HG03378 (cell line): ENCODE results near the gene MYCN.

Source experiments
- ATAC-seq: cut with Tn5 transposase; IDR thresholded peaks from one replicate; pipeline ENCODE4 v1.9.1; 2021; ENCODE audit warnings: mild to moderate bottlenecking, moderate library complexity; ENCODE audit not compliant: unreplicated experiment

MYCN gene

GRCh38 chr2:15974565-15975260 is 34.4 kb downstream of the MYCN start:
- ATAC-seq, result no peak

- no peak for ATAC-seq
Measured at GRCh38 chr2:15975261-15975600, 34.9 kb downstream of the MYCN start.

GRCh38 chr2:15975676-15976075 is 35.3 kb downstream of the MYCN start:
- no peak for ATAC-seq

- no peak for ATAC-seq
Measured at GRCh38 chr2:15976354-15976753, 36.0 kb downstream of the MYCN start.

GRCh38 chr2:15979051-15979758 is 38.9 kb downstream of the MYCN start:
- ATAC-seq, result no peak

GRCh38 chr2:15979759-15980604 is 39.6 kb downstream of the MYCN start:
- no peak for ATAC-seq

- ATAC-seq, result no peak
Measured at GRCh38 chr2:15980605-15981098, 40.3 kb downstream of the MYCN start.

- no peak for ATAC-seq
Measured at GRCh38 chr2:15981646-15982045, 41.3 kb downstream of the MYCN start.

- no peak for ATAC-seq
Measured at GRCh38 chr2:15982285-15983044, 42.1 kb downstream of the MYCN start.

GRCh38 chr2:15983496-15983895 is 43.1 kb downstream of the MYCN start:
- ATAC-seq, result no peak

GRCh38 chr2:15984368-15985255 is 44.3 kb downstream of the MYCN start:
- ATAC-seq, result no peak

GRCh38 chr2:15985531-15985930 is 45.2 kb downstream of the MYCN start:
- ATAC-seq, result no peak

- no peak for ATAC-seq
Measured at GRCh38 chr2:15986068-15986560, 45.8 kb downstream of the MYCN start.

- no peak for ATAC-seq
Measured at GRCh38 chr2:15986644-15987043, 46.3 kb downstream of the MYCN start.

- ATAC-seq, result no peak
Measured at GRCh38 chr2:15988733-15989132, 48.4 kb downstream of the MYCN start.

GRCh38 chr2:15989559-15989958 is 49.2 kb downstream of the MYCN start:
- no peak for ATAC-seq

- no peak for ATAC-seq
Measured at GRCh38 chr2:15990151-15991101, 50.1 kb downstream of the MYCN start.

- ATAC-seq, result no peak
Measured at GRCh38 chr2:15991231-15991630, 50.9 kb downstream of the MYCN start.
